Erythroblast (primary cell): ENCODE measurements around the gene NEFH.
A peak's percentile ranks its signal among the peaks of the same experiment; 100 is the strongest.

ENCODE experiments used
- DNase-seq, 2 experiments: peaks; one replicate each; lab custom pipeline; 2025; lab: John Stamatoyannopoulos, UW
- GATA1 ChIP-seq: IDR thresholded peaks from 2 replicates; pipeline ENCODE4 v1.6.1; 2011; ENCODE audit warnings: low read depth, mild to moderate bottlenecking, control low read depth, low read length, moderate library complexity
- POLR2A ChIP-seq: IDR thresholded peaks from 2 replicates; pipeline ENCODE4 v1.6.1; 2011; ENCODE audit warnings: mild to moderate bottlenecking, low read length

Gene NEFH

DNA sequence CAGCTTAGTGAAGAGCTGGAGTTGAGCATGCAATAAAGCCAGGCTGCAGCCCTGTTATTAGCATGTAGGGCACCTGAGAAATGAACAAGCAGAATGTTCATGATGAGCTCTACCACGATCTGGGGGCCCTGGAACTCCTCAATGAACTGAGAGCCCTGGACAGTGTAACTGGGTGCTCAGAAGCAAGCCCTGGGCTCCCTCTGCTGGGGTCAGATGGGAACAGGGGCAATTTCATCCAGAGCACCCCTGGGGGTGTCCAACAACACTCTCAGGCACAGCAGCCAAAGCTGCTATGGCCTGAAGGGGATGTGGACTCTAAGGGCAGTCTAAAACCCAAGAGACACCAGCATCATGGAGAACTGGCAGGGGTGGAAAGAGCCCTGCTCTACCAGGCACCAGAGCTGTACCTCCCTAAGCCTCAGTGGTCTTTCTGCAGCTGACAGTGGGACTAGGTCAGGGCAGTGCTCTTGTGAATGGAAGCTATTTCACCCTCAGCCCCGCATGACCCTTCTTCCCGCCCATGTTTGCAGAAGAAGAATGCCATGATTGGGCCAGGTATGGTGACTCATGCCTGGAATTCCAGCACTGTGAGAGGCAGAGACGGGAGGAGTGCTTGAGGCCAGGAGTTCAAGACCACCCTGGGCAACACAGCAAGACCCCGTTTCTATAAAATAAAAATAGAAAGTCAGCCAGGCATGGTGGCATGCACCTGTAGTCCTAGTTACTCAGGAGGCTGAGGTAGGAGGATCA, 44.6 kb downstream of the NEFH start:
- DNase-seq: peak; percentile 32 to 49
- TF ChIP-seq GATA1: no peak
- TF ChIP-seq POLR2A: no peak

DNA sequence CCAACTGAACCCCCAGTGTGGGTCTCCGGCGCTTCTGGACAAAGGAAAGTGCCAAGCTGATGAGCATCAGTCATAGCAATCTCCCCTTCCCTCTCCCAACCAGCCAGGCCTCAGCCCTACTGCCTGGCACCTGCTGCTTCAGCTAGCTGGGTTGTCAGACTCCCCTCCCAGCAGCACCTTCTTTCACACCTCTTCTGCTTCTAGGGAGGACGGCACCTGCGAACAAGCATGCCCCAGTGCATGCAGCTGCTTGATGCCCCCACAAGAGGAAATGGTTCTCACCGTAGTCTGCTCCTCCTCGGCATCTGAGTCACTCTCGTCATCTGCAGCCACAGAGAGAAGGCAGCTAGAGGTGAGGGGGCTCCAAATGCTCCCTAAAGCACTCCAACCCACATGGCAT, 48.1 kb downstream of the NEFH start:
- DNase-seq: no peak
- TF ChIP-seq GATA1 (no peak), POLR2A (no peak)

DNA sequence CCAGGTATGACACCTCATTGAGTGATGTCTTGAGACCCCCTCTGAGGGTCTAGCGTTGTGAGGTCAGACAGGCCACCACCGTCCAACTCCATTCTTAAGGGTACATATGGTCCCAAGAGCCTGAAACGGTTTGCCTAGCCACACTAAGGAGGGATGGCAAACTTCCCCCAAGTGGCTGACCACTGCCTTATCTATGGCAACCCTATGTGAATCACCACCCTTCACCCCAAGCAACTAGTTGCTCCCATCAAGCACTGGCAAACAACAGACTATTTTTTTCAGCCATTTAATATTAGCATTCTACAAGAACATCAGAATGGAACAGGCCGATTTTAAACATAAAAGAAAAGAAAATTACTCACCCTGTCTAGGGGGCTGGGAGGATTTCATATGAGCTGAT, 50.7 kb downstream of the NEFH start:
- DNase-seq: peak in 1 of 2 experiments; percentile 18
- TF ChIP-seq POLR2A: no peak
- TF ChIP-seq GATA1: no peak

DNA sequence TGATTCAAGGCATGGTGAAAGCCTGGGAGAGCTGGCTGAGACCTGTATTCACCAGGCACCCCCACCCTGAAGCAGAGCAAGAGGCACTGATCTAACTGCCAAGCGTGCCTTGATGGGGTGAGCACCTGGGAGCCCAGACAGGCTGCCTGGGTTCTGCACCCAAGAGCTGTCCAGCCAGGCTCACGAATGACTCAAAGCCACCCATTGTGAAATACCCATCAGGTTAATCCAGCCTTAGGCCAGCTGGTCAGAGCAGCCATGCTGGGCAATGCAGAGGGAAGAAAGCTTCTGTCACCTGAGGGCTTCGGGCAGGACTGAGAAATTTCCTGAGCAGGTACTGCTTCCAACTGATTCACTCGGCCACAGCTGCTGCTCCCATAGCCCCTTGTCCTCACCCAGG, 51.4 kb downstream of the NEFH start:
- no peak for TF ChIP-seq GATA1
- TF ChIP-seq POLR2A: no peak
- DNase-seq: no peak

DNA sequence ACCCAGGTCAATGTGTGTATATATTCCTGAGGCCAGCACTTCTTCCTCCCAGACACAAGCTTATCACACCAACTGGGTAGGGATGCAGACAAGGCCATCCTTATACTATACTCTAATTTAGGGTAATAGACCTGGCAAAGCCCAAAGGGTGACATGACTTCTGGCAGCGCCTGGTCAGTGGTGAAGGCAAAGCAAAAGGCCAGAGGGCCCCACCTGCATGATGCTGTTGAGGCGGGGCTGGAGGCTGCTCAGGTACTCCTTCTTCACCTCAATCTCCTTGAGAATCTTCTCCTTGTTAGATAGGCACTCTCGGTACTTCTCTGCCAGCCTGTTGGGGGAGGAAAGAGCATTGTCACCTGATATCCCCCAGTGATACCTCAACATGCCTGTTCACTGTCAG, 56.4 kb downstream of the NEFH start:
- no peak for TF ChIP-seq POLR2A
- no peak for TF ChIP-seq GATA1
- no peak for DNase-seq

DNA sequence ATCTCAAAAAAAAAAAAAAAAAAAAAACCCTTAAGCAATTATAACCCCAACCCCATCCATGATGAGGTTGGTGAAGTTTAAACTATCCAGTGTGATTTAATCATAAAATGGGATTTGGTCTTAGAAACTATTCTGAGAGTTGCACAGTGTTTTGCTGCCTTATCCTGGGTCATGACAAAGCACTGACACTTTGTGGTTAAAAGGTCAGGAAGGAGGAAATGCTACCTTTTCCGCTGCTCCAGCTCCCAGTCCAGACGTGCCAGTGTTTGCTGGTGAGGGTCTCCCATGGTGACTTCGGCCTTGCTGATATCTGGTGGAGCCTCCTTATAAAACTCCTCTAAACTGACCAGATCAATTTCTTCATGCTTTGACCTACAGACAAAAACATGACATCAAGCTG, 59.1 kb downstream of the NEFH start:
- DNase-seq: no peak
- TF ChIP-seq GATA1 (no peak), POLR2A (no peak)
